VCaP (cell line): ENCODE measurements around the gene SLC25A12.
"Not testable (repeated sequence)": the region's sequence is repeated elsewhere in the genome, so short reads cannot be mapped to it uniquely, and the experiment has no call there.

Experiments used
- H3K27ac ChIP-seq: fragments of 450-650 bp; 2 replicates; pipeline ENCODE4 v1.5.1; 2017
- TF ChIP-seq, protein P1 (sequence below): fragments of 450-650 bp; conservative IDR thresholded peaks from 2 replicates; pipeline ENCODE4 v1.5.1; 2017; ENCODE audit warnings: mild to moderate bottlenecking, moderate library complexity

The SLC25A12 gene

DNA sequence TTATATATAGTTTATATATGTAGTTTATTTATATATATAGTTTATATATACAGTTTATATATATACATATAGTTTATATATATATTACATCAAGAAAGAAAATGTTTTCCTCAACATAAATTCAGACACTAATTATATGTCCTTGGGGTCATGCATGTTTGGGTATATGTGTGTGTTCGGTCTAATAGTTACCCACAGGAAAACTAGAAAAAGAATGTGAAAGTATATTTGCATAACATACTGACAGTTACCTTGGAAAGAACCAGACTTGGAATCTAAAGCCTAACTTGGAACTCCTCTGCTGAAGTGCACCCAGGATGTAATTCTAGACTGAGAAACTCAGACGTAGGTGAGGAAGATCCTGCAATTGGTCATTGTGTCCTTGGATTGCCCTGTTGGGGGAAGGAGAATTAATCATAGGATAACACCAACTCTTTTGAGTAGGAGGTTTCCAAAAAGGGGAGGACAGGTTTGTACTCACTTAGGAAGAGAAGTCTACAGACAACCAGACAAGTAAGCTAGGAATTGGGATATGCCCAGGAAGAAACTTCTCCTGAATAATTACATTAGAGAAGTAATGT, 8.9 kb upstream of the SLC25A12 start:
- no peak overlapping the region for H3K27ac ChIP-seq
- TF ChIP-seq, protein P1, sequence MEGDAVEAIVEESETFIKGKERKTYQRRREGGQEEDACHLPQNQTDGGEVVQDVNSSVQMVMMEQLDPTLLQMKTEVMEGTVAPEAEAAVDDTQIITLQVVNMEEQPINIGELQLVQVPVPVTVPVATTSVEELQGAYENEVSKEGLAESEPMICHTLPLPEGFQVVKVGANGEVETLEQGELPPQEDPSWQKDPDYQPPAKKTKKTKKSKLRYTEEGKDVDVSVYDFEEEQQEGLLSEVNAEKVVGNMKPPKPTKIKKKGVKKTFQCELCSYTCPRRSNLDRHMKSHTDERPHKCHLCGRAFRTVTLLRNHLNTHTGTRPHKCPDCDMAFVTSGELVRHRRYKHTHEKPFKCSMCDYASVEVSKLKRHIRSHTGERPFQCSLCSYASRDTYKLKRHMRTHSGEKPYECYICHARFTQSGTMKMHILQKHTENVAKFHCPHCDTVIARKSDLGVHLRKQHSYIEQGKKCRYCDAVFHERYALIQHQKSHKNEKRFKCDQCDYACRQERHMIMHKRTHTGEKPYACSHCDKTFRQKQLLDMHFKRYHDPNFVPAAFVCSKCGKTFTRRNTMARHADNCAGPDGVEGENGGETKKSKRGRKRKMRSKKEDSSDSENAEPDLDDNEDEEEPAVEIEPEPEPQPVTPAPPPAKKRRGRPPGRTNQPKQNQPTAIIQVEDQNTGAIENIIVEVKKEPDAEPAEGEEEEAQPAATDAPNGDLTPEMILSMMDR = no peak

DNA sequence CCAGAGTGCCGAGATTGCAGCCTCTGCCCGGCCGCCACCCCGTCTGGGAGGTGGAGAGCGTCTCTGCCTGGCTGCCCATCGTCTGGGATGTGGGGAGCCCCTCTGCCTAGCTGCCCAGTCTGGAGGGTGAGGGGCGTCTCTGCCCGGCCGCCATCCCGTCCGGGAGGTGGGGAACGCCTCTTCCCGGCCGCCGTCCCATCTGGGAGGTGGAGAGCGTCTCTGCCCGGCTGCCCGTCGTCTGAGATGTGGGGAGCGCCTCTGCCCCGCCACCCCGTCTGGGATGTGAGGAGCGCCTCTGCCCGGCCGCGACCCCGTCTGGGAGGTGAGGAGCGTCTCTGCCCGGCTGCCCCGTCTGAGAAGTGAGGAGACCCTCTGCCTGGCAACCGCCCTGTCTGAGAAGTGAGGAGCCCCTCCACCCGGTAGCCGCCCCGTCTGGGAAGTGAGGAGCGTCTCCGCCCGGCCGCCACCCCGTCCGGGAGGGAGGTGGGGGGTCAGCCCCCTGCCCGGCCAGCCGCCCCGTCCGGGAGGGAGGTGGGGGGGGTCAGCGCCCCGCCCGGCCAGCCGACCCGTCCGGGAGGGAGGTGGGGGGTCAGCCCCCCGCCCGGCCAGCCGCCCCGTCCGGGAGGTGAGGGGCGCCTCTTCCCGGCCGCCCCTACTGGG, 5.7 kb upstream of the SLC25A12 start:
- not testable (repeated sequence) for H3K27ac ChIP-seq

DNA sequence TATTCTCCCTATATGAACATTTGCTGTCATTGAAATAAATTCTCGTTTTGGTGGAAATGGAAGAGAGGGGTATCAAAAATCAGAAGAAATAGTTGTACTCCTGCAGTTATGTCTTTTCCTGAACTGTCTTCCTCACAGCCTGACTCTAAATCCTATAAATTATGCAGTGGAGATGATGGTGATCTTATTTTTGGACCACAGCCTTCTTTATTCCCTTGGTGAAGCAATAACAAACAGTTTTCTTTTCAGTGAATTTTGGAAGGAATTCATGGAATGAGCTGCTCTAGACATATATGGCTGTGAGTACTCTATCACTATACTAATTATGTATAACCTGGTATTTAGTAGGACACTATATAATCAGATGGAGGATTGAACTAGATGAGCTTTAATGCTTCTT, 1.7 kb upstream of the SLC25A12 start:
- H3K27ac ChIP-seq = peak overlapping the region; percentile 84
- TF ChIP-seq, protein P1 = no peak

DNA sequence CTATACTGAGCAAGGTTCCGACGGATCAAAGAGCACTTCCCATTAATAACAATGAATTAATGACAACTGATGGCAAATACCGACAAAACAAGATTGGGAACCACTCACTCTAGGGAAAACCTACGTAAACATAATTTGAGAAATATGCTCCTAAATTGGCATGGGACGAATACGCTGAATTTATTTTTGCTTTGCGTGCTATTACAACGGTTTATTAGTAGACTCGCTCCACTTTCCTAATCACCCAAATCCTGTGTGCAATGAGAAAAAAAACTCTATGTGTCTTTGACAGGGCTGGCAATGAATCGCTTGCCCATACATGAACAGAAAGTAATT, 536 bp upstream of the SLC25A12 start:
- TF ChIP-seq, protein P1 = no peak
- peak overlapping the region; percentile 84 for H3K27ac ChIP-seq

DNA sequence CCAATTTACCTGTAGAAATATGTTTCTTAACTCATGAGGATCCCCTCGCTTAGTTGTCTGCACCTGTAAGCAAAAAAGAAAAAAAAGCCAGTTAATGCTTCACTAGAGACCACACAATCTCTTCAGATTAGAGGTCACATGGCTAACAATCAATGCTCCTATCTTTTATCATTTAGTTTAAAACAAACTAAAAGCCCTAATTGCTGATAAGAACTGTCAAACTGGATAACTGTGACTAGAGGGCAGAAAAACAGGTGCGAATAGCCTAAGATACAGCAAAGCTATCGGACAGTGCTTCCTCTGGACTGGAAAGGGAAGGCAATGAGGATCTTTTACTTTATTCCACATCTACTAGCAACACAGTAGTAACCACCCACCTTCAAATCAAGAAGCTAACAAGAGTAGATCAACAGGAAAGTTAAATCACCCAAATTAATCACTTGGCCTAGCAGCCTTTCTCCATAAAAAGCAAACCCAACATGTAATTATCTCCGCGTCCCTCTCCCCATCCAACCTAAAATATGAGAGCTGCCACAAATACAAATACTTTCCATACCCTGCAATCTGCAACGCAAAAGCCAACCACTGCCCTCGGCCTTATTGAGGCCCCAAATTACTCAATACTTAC, 734 bp downstream of the SLC25A12 start:
- TF ChIP-seq, protein P1 = no peak
- peak overlapping the region; percentile 84 for H3K27ac ChIP-seq

DNA sequence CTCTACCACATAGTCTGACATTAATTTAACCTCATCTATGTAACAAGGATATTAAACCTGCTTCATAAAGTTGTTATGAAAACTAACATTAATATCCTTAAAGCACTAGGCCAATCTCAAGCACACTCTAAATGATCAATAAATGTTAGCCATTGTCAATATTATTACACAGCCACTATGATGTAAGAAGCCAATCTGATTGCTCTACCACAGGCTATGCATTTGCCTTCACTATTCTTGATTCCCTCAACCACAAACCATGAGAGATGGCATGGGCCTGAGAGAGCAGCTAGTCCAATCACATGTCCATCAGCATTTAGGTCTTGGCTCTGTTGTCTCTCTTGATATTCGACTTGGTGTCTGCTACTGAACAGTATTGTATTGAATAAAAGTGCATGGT, 4.2 kb downstream of the SLC25A12 start:
- no peak overlapping the region for H3K27ac ChIP-seq
- TF ChIP-seq, protein P1 = no peak

DNA sequence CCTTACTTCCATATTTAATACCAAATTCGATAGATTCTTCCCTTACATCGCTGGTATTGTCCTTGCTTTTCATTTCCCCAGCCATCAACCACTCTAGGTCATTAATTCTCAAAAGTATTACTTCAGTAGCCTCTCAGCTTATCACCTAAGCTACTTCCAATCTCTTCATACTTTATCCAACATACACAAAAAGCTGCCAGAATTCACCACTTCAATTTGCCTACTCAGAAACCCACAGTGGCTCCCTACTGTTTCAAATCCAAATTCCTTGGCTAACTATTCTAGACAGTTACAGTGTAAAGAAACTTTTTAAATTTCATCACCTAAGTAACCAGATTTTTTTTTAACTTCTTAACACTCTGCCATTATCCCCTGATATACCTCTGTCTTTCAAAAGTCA, 4.7 kb downstream of the SLC25A12 start:
- TF ChIP-seq, protein P1 = no peak
- H3K27ac ChIP-seq = no peak overlapping the region
